GM18861 (cell line): ENCODE measurements around the gene AKAP7.
"Not testable (repeated sequence)": the region's sequence is repeated elsewhere in the genome, so short reads cannot be mapped to it uniquely, and the experiment has no call there.

Experiments used
- ATAC-seq: cut with Tn5 transposase; IDR thresholded peaks from one replicate; pipeline ENCODE4 v1.9.1; 2021; ENCODE audit not compliant: unreplicated experiment

Gene AKAP7

GRCh38 chr6:131288214-131288613 is 152.9 kb downstream of the AKAP7 start:
- ATAC-seq = no peak

- no peak for ATAC-seq
Observed at GRCh38 chr6:131290955-131291354, 155.7 kb downstream of the AKAP7 start.

GRCh38 chr6:131292145-131292938 is 157.1 kb downstream of the AKAP7 start:
- no peak for ATAC-seq

GRCh38 chr6:131293472-131293911 is 158.2 kb downstream of the AKAP7 start:
- ATAC-seq = no peak

- ATAC-seq = no peak
Observed at GRCh38 chr6:131295081-131295480, 159.8 kb downstream of the AKAP7 start.

GRCh38 chr6:131300826-131301225 is 165.6 kb downstream of the AKAP7 start:
- not testable (repeated sequence) for ATAC-seq

GRCh38 chr6:131303338-131303930 is 168.2 kb downstream of the AKAP7 start:
- no peak for ATAC-seq

GRCh38 chr6:131305037-131305850 is 170.0 kb downstream of the AKAP7 start:
- ATAC-seq = no peak

GRCh38 chr6:131309437-131309836 is 174.2 kb downstream of the AKAP7 start:
- ATAC-seq = no peak

- no peak for ATAC-seq
Observed at GRCh38 chr6:131314838-131315237, 179.6 kb downstream of the AKAP7 start.

GRCh38 chr6:131316654-131317053 is 181.4 kb downstream of the AKAP7 start:
- ATAC-seq = no peak

- no peak for ATAC-seq
Observed at GRCh38 chr6:131317516-131317915, 182.2 kb downstream of the AKAP7 start.

GRCh38 chr6:131321589-131321988 is 186.3 kb downstream of the AKAP7 start:
- ATAC-seq = no peak

GRCh38 chr6:131322125-131322524 is 186.9 kb downstream of the AKAP7 start:
- no peak for ATAC-seq

- ATAC-seq = not testable (repeated sequence)
Observed at GRCh38 chr6:131325669-131326068, 190.4 kb downstream of the AKAP7 start.

- ATAC-seq = not testable (repeated sequence)
Observed at GRCh38 chr6:131328727-131329126, 193.5 kb downstream of the AKAP7 start.

- no peak for ATAC-seq
Observed at GRCh38 chr6:131331151-131331550, 195.9 kb downstream of the AKAP7 start.

GRCh38 chr6:131331873-131332781 is 196.9 kb downstream of the AKAP7 start:
- ATAC-seq = no peak
